ENCODE results near the gene ANKIB1.

DNA sequence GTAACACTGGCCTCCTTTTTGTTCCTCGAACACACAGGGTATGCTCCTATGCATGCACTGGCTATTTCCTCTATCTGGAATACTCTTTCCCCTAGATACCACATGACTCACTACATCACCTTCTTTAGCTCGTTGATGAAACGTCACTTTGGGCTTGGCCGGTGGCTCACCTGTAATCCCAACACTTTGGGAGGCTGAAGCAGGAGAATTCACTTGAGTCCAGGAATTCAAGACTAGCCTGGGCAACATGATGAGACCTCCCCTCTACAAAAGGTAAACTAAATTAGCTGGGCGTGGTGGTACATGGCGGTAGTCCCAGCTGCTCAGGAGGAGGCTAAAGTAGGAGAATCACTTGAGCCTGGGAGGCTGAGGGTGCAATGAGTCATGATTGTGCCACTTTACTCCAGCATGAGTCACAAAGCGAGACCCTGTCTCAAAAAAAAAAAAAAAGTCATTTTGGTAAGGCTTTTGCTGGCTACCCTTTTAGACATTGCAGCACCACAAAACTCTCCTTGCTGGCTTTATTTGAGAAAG, 14.5 kb downstream of the ANKIB1 start:
- TF ChIP-seq SUZ12 (IDR thresholded peaks at IDR 0.05; ENCODE audit: extremely low read depth, insufficient read depth, insufficient read length): no peak
- TF ChIP-seq ZNF274 (IDR thresholded peaks at IDR 0.05; ENCODE audit: low read depth, low read length): no peak

All from NT2/D1 (cell line).